Lower leg skin (tissue), 4 donors: ENCODE results near the gene CLEC11A. TPM values are rescaled to one million over a fixed set of nuclear protein-coding genes. Genes with fewer than 3 reads are reported as not detected.

Experiments used
- DNase-seq, 2 donors: peaks; one replicate each; pipeline ENCODE4 v3.0.0-alpha.2; 2019; ENCODE audit warnings: low spot score in 2 of 2
- H3K4me3 ChIP-seq: fragments of 200-600 bp; sonication (generic); 2 replicates; pipeline ENCODE4 v1.5.1; 2017; ENCODE audit warnings: mild to moderate bottlenecking, low read depth; ENCODE audit not compliant: poor library complexity, severe bottlenecking
- CTCF ChIP-seq, 3 donors: fragments of 450-650 bp; IDR thresholded peaks; one replicate each; pipeline ENCODE4 v1.5.1; 2016; ENCODE audit warnings: antibody characterized with exemption in 3 of 3, mild to moderate bottlenecking in 3 of 3, moderate library complexity in 2 of 3
- POLR2A ChIP-seq, 2 donors: fragments of 450-650 bp; IDR thresholded peaks; one replicate each; pipeline ENCODE4 v1.6.1; 2016 to 2017; ENCODE audit warnings: antibody characterized with exemption in 2 of 2, mild to moderate bottlenecking in 1 of 2, moderate library complexity in 1 of 2
- WGBS, 2 donors: methylation state at CpG; one replicate each; pipeline ENCODE4 v1.1.5; 2018; 5-methylcytosine and 5-hydroxymethylcytosine counted together
- intact Hi-C: fragments of 100-400 bp; cut with DNase I; formaldehyde crosslinking; loops from one replicate; pipeline ENCODE4 v1.15.0; 2023; ENCODE audit warnings: low total_unique reads
- total RNA-seq, 4 donors: library from RNA; depleted of rRNA; stranded (reverse); fragments of >200 nt; gene quantifications; one replicate each; pipeline ENCODE4 v1.1.0, GENCODE V29; 2016

CLEC11A gene
- total RNA-seq, 4 donors from 2014 or later: 9.5 to 19.2 (median 11.9) TPM

GRCh38 chr19:50695251-50696093 is 27.7 kb upstream of the CLEC11A start:
- DNase-seq: no peak
- no peak for TF ChIP-seq POLR2A (IDR thresholded peaks at IDR 0.05)
- intact Hi-C loops: no loop called here
- WGBS, 2 donors: 1 to 3% methylated on average over 16 to 50 of the region's 81 CpGs
- no peak overlapping the region for H3K4me3 ChIP-seq

- DNase-seq: no peak
- WGBS, 2 donors: 55 to 60% methylated on average over 15 of the region's 15 CpGs
- TF ChIP-seq POLR2A (IDR thresholded peaks at IDR 0.05) (no peak), CTCF (IDR thresholded peaks at IDR 0.05) (no peak)
- intact Hi-C loops: no loop called here
- no peak overlapping the region for H3K4me3 ChIP-seq
Measured at GRCh38 chr19:50696094-50696483, 27.1 kb upstream of the CLEC11A start.

GRCh38 chr19:50697414-50698124 is 25.6 kb upstream of the CLEC11A start:
- TF ChIP-seq CTCF (IDR thresholded peaks at IDR 0.05): no peak
- no peak for TF ChIP-seq POLR2A (IDR thresholded peaks at IDR 0.05)
- 74 to 75% methylated on average over 12 to 13 of the region's 13 CpGs for WGBS, 2 donors
- intact Hi-C loops: no loop called here
- no peak overlapping the region for H3K4me3 ChIP-seq
- DNase-seq: no peak

- WGBS, 2 donors: 87 to 91% methylated on average over 13 of the region's 13 CpGs
- intact Hi-C loops: no loop called here
Measured at GRCh38 chr19:50701367-50701985, 21.7 kb upstream of the CLEC11A start.

GRCh38 chr19:50702158-50702870 is 20.9 kb upstream of the CLEC11A start:
- intact Hi-C loops: no loop called here
- no peak for DNase-seq
- H3K4me3 ChIP-seq: no peak overlapping the region
- WGBS, 2 donors: 64 to 75% methylated on average over 22 to 23 of the region's 23 CpGs
- no peak for TF ChIP-seq CTCF (IDR thresholded peaks at IDR 0.05)
- no peak for TF ChIP-seq POLR2A (IDR thresholded peaks at IDR 0.05)

More at GRCh38 chr19:50701367-50701985, 21.7 kb upstream of the CLEC11A start:
- DNase-seq: no peak
- TF ChIP-seq POLR2A (IDR thresholded peaks at IDR 0.05) (no peak), CTCF (IDR thresholded peaks at IDR 0.05) (no peak)
- no peak overlapping the region for H3K4me3 ChIP-seq
